ENCODE measurements around the gene CARHSP1. TPM values are rescaled to one million over a fixed set of nuclear protein-coding genes. Genes with fewer than 3 reads are reported as not detected.

CARHSP1 gene
- polyA plus RNA-seq, 3 donors, result 32.0 to 60.3 (median 52.0) TPM

DNA sequence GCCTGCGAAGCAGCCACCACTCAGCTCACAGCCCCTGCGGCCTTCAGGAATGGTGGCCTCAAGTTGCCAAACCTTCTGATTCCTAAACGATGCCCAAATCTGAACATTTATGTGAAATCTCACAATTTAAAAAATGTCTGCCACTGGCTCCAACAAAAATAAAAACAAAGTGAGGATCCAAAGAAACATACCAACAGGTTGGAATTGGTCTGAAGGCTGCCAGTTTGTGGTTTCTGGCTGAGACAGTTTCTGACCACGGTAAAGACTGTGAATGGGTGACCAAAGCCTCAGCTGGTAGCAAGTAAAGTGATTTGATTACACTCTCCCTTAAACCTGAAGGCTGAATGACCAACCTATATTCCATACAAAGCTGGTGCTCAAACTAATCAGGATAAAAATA lies 38.3 kb upstream of the CARHSP1 start:
- peaks cover 86 to 95% of the 10 kb centered on the region in 2 donors for H3K36me3 Mint-ChIP-seq

DNA sequence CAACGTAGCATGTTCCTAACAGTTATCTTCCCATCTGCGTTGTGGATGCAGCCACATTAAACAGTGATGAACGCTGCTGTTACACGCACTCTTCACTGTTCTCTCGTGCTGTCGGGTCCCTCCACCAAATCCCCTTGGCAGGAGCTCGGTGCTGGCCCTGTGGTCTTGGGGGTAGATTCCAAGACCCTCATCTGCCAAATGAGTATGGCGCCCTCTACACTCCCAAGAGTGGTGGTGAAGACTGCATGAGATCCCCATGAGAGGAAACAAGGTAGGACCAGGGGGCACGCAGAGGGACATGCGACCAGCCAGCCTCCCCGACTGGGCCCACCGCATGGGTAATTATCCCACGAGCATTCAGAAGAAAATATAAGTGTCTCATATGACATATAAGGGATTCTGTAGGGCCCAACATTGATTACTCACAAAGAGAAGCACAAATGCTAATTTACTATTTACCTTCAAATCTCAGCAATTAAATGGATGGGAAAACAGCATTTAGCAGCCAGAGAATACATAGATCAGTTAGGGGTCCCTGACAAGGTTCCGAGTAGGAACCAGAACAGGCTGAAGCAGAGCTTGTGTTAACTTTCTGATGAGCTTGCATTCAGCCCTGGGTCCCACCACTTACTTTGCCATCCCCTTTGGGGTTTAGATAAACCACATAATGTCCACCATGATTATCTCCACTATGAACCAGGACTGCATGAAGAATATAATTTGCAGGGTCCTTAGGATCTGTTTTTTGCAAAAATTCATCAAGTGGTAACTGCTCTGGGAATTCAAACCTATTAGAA lies 37.2 kb upstream of the CARHSP1 start:
- H3K36me3 Mint-ChIP-seq, result peaks cover 87 to 95% of the 10 kb centered on the region in 2 donors
- Histone ChIP-seq H4K20me1 (ENCODE audit: insufficient read depth, low read length) (peaks cover 76% of the 10 kb centered on the region), H3K9me3 (replicated peaks in 1 of 2; ENCODE audit: control insufficient read depth in 1 of 2, insufficient read depth in 1 of 2, low read length in 2 of 2) (no peaks in the 10 kb centered on the region), H2AFZ (ENCODE audit: insufficient read depth, low read depth, low read length, poor library complexity, severe bottlenecking) (no peak overlapping the region), H3K79me2 (ENCODE audit: insufficient read depth, low read length) (peaks cover 19% of the 10 kb centered on the region), H3K4me1 (ENCODE audit: control insufficient read depth in 1 of 2, insufficient read depth in 2 of 2, low read length in 2 of 2) (peaks cover 22 to 25% of the 10 kb centered on the region in 2 donors), H3K4me2 (replicated peaks; ENCODE audit: extremely low read depth, low read length, poor library complexity, severe bottlenecking) (no peak overlapping the region), H3K4me3 (replicated peaks in 1 of 3; ENCODE audit: low read depth in 2 of 3, low read length in 3 of 3) (no peak overlapping the region), H3K36me3 (replicated peaks in 1 of 2; ENCODE audit: control insufficient read depth in 1 of 2, insufficient read depth in 2 of 2, low read length in 2 of 2) (peaks cover 93 to 99% of the 10 kb centered on the region in 2 donors), H3K27me3 (ENCODE audit: control insufficient read depth in 2 of 2, insufficient read depth in 2 of 2, low read length in 2 of 2) (no peaks in the 10 kb centered on the region), H3K9ac (ENCODE audit: insufficient read depth, low read length, poor library complexity, severe bottlenecking) (no peak overlapping the region), H3K27ac (ENCODE audit: low read depth in 1 of 2, low read length in 2 of 2) (no peak overlapping the region)
- 100% methylated on average over 2 of the region's 14 CpGs for WGBS (ENCODE audit: insufficient coverage)
- peaks cover 0 to 2% (median 0%) of the 10 kb centered on the region in 7 donors for H3K9me3 Mint-ChIP-seq
- no peak for DNase-seq
- TF ChIP-seq, protein P1, sequence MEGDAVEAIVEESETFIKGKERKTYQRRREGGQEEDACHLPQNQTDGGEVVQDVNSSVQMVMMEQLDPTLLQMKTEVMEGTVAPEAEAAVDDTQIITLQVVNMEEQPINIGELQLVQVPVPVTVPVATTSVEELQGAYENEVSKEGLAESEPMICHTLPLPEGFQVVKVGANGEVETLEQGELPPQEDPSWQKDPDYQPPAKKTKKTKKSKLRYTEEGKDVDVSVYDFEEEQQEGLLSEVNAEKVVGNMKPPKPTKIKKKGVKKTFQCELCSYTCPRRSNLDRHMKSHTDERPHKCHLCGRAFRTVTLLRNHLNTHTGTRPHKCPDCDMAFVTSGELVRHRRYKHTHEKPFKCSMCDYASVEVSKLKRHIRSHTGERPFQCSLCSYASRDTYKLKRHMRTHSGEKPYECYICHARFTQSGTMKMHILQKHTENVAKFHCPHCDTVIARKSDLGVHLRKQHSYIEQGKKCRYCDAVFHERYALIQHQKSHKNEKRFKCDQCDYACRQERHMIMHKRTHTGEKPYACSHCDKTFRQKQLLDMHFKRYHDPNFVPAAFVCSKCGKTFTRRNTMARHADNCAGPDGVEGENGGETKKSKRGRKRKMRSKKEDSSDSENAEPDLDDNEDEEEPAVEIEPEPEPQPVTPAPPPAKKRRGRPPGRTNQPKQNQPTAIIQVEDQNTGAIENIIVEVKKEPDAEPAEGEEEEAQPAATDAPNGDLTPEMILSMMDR (IDR thresholded peaks at IDR 0.05), result peak; percentile 6
- no peaks in the 10 kb centered on the region for H3K27me3 Mint-ChIP-seq (ENCODE audit: low read depth in 3 of 3)
- peak overlapping the region in 2 of 7 donors; percentile 4 to 10 for H3K27ac Mint-ChIP-seq
- peaks cover 26% of the 10 kb centered on the region for H3K4me1 Mint-ChIP-seq
- intact Hi-C loops (cut with micrococcal nuclease), result loop anchor here (10.0 kb wide), 2 partner anchors 49 to 229 kb away; no protein-coding TSS in a partner anchor
- H3K4me3 Mint-ChIP-seq, result no peak overlapping the region

More for the DNA sequence above, 38.3 kb upstream of the CARHSP1 start:
- H4K20me1 ChIP-seq (ENCODE audit: insufficient read depth, low read length), result peaks cover 79% of the 10 kb centered on the region
- Mint-ChIP-seq H3K4me1 (peaks cover 26% of the 10 kb centered on the region), H3K27me3 (ENCODE audit: low read depth in 3 of 3) (no peaks in the 10 kb centered on the region), H3K9me3 (peaks cover 0 to 2% (median 0%) of the 10 kb centered on the region in 7 donors), H3K27ac (peak overlapping the region in 5 of 7 donors; percentile 2 to 63 (median 27)), H3K4me3 (no peak overlapping the region)
- no peak overlapping the region for H3K4me2 ChIP-seq (replicated peaks; ENCODE audit: extremely low read depth, low read length, poor library complexity, severe bottlenecking)
- peaks cover 93 to 99% of the 10 kb centered on the region in 2 donors for H3K36me3 ChIP-seq (replicated peaks in 1 of 2; ENCODE audit: control insufficient read depth in 1 of 2, insufficient read depth in 2 of 2, low read length in 2 of 2)
- intact Hi-C loops (cut with micrococcal nuclease), result loop anchor here (10.0 kb wide), 2 partner anchors 48 to 228 kb away; no protein-coding TSS in a partner anchor
- peaks cover 22 to 25% of the 10 kb centered on the region in 2 donors for H3K4me1 ChIP-seq (ENCODE audit: control insufficient read depth in 1 of 2, insufficient read depth in 2 of 2, low read length in 2 of 2)
- H2AFZ ChIP-seq (ENCODE audit: insufficient read depth, low read depth, low read length, poor library complexity, severe bottlenecking), result no peak overlapping the region
- TF ChIP-seq, protein P1 (IDR thresholded peaks at IDR 0.05), result no peak
- peak overlapping the region; percentile 6 to 70 for H3K27ac ChIP-seq (ENCODE audit: low read depth in 1 of 2, low read length in 2 of 2)
- H3K9me3 ChIP-seq (replicated peaks in 1 of 2; ENCODE audit: control insufficient read depth in 1 of 2, insufficient read depth in 1 of 2, low read length in 2 of 2), result no peaks in the 10 kb centered on the region
- H3K79me2 ChIP-seq (ENCODE audit: insufficient read depth, low read length), result peaks cover 27% of the 10 kb centered on the region
- WGBS (ENCODE audit: insufficient coverage), result 37% methylated on average over 2 of the region's 4 CpGs
- H3K4me3 ChIP-seq (replicated peaks in 1 of 3; ENCODE audit: low read depth in 2 of 3, low read length in 3 of 3), result no peak overlapping the region
- DNase-seq, result no peak
- H3K9ac ChIP-seq (ENCODE audit: insufficient read depth, low read length, poor library complexity, severe bottlenecking), result no peak overlapping the region
- H3K27me3 ChIP-seq (ENCODE audit: control insufficient read depth in 2 of 2, insufficient read depth in 2 of 2, low read length in 2 of 2), result no peaks in the 10 kb centered on the region
